CD4-positive, alpha-beta T cell treated with Interleukin-12 subunit alpha and Interleukin-12 subunit beta, for 1 hour (primary cell): ENCODE measurements around the gene MAJIN.
"Not testable (repeated sequence)": the region's sequence is repeated elsewhere in the genome, so short reads cannot be mapped to it uniquely, and the experiment has no call there.

ENCODE experiments used
- DNase-seq: peaks from one replicate; pipeline ENCODE4 v3.0.0-alpha.2; 2020

MAJIN gene

GRCh38 chr11:64971421-64972233 lies at the start of gene MAJIN:
Gene MAJIN, minus strand, starts transcription at chr11:64972108. Its CDS starts 12,703 bp downstream, at chr11:64959405.
- peak; percentile 92 for DNase-seq

- DNase-seq, result no peak
Observed at GRCh38 chr11:65021509-65021908, 49.6 kb upstream of the MAJIN start.

GRCh38 chr11:65021003-65021402 lies 49.1 kb upstream of the MAJIN start:
- no peak for DNase-seq

GRCh38 chr11:65019824-65020223 lies 47.9 kb upstream of the MAJIN start:
- no peak for DNase-seq

- DNase-seq, result no peak
Observed at GRCh38 chr11:65017937-65018336, 46.0 kb upstream of the MAJIN start.

GRCh38 chr11:65016705-65017104 lies 44.8 kb upstream of the MAJIN start:
- no peak for DNase-seq

GRCh38 chr11:65014726-65015227 lies 42.9 kb upstream of the MAJIN start:
- no peak for DNase-seq

- DNase-seq, result peak; percentile 90
Observed at GRCh38 chr11:65013888-65014725, 42.2 kb upstream of the MAJIN start, which contains the start of gene ARL2. Gene ARL2, plus strand, starts transcription at chr11:65014160. Its CDS starts 48 bp downstream, at chr11:65014208.

- peak; percentile 92 for DNase-seq
Observed at GRCh38 chr11:65013130-65013887, 41.4 kb upstream of the MAJIN start.

GRCh38 chr11:65008873-65009272 lies 37.0 kb upstream of the MAJIN start:
- no peak for DNase-seq

- DNase-seq, result no peak
Observed at GRCh38 chr11:65008016-65008415, 36.1 kb upstream of the MAJIN start.

GRCh38 chr11:65003968-65004367 lies 32.1 kb upstream of the MAJIN start:
- DNase-seq, result not testable (repeated sequence)

GRCh38 chr11:65003282-65003681 lies 31.4 kb upstream of the MAJIN start:
- no peak for DNase-seq

GRCh38 chr11:65002706-65003105 lies 30.8 kb upstream of the MAJIN start:
- DNase-seq, result no peak

- no peak for DNase-seq
Observed at GRCh38 chr11:64999478-64999877, 27.6 kb upstream of the MAJIN start.

GRCh38 chr11:64998690-64999431 lies 27.0 kb upstream of the MAJIN start:
- no peak for DNase-seq

- DNase-seq, result no peak
Observed at GRCh38 chr11:64998141-64998540, 26.2 kb upstream of the MAJIN start.

- DNase-seq, result no peak
Observed at GRCh38 chr11:64996710-64997380, 24.9 kb upstream of the MAJIN start, which contains the start of gene BATF2. Gene BATF2, minus strand, starts transcription at chr11:64996971. Its CDS starts 57 bp downstream, at chr11:64996914.

- no peak for DNase-seq
Observed at GRCh38 chr11:64996327-64996709, 24.4 kb upstream of the MAJIN start.

- no peak for DNase-seq
Observed at GRCh38 chr11:64994318-64994717, 22.4 kb upstream of the MAJIN start.

GRCh38 chr11:64990222-64990923 lies 18.5 kb upstream of the MAJIN start:
- no peak for DNase-seq
